HG02885 (cell line): ENCODE measurements around the gene CNST.
"Not testable (repeated sequence)": the region's sequence is repeated elsewhere in the genome, so short reads cannot be mapped to it uniquely, and the experiment has no call there.

ENCODE experiments used
- ATAC-seq: cut with Tn5 transposase; IDR thresholded peaks from one replicate; pipeline ENCODE4 v1.9.1; 2021; ENCODE audit warnings: mild to moderate bottlenecking; ENCODE audit not compliant: unreplicated experiment, poor library complexity

Gene CNST

GRCh38 chr1:246613096-246613758 lies 47.0 kb downstream of the CNST start:
- no peak for ATAC-seq

DNA sequence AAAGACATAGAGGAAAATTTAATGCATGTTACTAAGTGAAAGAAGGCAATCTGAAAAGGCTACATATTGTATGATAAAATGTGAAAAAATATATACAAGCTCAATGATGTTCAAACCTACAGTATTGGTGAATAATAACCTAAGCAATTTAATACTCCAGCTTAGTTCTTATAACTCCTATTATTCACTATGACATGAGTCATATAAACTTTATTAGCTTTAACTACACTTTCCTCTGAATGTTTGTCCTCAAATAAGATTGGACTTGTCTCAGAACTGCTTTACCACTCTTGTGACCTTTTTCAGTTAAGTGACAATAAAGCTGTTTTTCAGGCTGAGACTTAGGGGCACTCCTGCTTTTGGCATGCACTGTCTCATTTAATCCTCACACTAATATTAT lies 50.9 kb downstream of the CNST start:
- no peak for ATAC-seq

- ATAC-seq = no peak
Observed at GRCh38 chr1:246617768-246618167, 51.5 kb downstream of the CNST start.

DNA sequence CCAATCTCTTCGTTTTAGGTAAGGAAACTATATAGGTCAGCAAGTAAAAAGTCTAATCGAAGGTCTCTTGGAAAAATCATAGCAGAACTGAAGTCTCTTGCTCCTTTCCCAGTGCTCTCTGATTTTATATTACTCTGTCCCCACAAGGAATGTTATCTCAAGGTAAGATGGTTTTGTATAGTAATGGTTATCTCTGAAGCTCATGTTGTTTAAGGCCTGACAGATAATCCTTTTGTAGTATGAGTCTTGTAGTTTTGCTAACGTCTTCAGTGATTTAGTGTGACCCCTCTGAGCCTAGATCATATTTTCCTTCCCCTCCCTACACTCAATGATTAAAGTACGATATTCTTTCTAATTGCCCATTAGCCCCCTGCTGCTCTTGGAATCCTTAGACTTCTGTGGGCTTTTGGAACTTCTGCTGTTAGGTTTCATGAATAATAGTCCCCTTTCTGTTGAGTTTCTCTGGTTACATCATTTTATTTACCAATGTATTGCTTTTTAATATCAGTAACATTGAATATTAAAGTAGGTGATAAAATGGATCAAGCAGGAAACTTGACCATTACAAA lies 52.1 kb downstream of the CNST start:
- no peak for ATAC-seq

DNA sequence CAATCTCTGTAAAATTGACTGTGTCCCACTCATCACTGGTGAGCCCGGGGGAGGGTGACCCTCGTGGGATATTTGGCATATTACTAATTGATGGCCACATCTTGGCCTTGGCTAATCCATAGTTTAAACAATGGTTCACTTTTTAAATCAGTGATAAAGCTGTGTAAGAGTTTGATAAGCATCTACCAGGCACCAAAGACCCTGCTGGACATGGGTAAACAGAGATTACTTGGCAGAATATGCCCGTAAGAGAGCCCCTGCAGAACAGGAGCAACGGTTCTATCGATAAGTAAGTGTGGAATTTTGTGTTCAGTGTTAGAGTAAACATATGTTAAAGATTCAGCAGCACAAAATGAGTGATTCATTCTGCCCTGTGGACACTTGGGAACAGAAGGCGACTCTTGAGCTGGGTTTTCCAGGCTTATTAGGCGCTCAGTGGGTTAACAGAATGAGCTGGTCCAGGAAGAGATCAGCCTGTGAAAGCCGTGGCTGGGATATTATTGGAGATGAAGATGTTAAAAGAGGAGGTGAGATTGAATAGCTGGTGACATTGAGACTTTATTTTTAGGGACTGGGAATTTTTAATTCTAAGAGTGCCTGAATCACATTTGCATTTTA lies 55.9 kb downstream of the CNST start:
- ATAC-seq = no peak

DNA sequence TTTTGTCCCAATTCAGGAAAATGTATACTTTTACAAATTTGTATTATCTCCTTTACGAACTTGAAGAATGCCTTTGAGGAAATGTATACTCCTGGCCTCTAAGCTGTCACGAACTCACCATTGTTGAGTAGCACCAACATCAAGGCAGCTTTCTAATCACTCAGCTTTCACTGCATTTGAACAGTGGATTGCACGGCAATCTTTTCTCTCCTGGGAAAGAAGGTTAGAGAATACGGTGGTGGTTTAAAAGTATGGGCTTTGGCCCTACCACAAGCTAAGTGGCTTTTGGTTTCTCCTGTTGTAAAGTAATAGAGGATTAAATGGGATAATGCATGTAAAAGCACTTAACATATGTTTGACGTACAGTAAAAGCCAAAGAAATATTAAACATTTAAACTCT lies 57.8 kb downstream of the CNST start:
- ATAC-seq = no peak

- peak; percentile 98 for ATAC-seq
Observed at GRCh38 chr1:246629030-246629429, 62.8 kb downstream of the CNST start.

DNA sequence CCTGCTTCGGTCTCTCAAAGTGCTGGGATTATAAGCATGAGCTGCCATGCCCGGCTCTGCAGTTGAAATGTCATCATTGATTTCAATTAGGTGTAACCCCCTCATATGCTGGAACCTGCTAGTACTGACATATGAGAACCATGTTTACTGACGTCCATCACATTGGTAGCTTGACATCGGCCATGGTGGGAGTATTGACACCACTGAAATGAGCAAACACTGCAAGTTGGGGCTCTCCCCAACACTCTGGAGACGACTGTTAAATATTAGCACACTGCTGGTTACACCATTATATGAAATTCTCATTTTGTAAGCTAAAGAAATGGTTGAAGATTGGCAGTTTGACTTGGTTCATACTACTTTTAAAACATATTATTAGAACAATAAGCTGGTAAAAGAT lies 63.7 kb downstream of the CNST start:
- peak; percentile 31 for ATAC-seq

- no peak for ATAC-seq
Observed at GRCh38 chr1:246631426-246631825, 65.2 kb downstream of the CNST start.

- ATAC-seq = no peak
Observed at GRCh38 chr1:246632281-246633168, 66.3 kb downstream of the CNST start.

- ATAC-seq = not testable (repeated sequence)
Observed at GRCh38 chr1:246634659-246635058, 68.4 kb downstream of the CNST start.

GRCh38 chr1:246638941-246639655 lies 72.8 kb downstream of the CNST start:
- ATAC-seq = no peak

DNA sequence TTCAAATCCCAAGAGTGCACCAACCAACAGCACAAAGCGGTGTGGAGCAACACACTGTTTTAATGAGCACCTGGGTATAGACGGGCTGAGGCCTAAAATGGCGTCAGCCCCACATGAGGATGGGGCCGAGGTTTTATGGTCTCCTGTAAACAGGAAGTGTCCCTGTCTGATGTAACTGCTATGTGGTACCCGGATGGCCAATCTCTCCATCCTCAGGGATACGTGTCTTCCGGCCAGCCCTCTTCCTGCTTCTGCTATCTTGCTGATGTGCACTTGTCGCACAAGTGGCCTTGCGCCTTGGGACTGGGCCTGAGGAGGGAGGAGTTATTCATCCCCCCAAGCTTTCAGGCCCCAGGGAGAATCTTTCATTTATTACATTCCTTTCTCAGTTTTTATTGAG lies 73.5 kb downstream of the CNST start:
- no peak for ATAC-seq

- ATAC-seq = no peak
Observed at GRCh38 chr1:246640747-246641146, 74.5 kb downstream of the CNST start.

DNA sequence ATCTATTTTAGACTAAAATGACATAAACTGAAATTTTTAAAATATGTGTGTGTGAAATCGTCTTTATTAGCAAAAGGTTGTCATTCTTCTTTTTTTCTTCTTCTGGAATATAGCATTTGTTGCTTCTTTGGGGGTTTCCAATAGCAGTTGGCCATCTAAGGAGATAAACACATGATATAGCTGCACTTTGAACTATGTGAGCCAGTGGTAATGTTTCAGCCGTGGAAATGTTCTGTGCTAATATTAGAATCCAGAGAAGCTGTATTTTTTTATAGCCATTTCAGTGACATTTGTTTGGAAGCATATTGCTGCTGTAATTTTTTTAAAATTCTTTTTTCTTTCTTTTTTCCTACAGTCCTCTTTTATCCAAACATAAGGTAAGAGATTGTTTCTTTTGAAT lies 75.1 kb downstream of the CNST start:
- ATAC-seq = no peak

DNA sequence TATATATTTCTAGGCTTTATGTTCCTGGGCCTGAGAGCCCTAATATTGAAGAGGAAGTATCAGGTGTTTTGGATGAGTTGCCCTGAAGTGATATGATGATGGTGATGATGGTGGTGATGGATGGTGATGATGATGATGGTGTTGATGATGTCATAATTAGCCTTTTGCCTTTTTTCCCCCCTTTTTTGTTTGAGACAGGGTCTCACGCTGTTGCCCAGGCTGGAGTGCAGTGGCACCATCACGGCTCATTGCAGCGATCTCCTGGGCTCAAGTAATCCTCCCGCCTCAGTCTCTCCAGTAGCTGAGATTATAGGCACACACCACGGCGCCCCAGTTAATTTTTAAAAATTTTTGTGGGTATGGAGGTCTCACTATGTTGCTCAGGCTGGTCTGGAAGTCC lies 76.5 kb downstream of the CNST start:
- no peak for ATAC-seq

GRCh38 chr1:246647113-246647512 lies 80.9 kb downstream of the CNST start:
- no peak for ATAC-seq

GRCh38 chr1:246647513-246647912 lies 81.3 kb downstream of the CNST start:
- ATAC-seq = no peak

GRCh38 chr1:246651012-246651695 lies 84.9 kb downstream of the CNST start:
- peak; percentile 41 for ATAC-seq

- no peak for ATAC-seq
Observed at GRCh38 chr1:246658567-246658966, 92.3 kb downstream of the CNST start.
